Measurements from ENCODE around the gene SCNN1A.

The SCNN1A gene

GRCh38 chr12:6324936-6325750 is 50.2 kb downstream of the SCNN1A start:
- Histone ChIP-seq H2BK15ac (replicated peaks; ENCODE audit: low read depth) (no peak overlapping the region), H3K4ac (ENCODE audit: low read depth, low read length) (no peak overlapping the region), H3K18ac (ENCODE audit: low read length) (peak overlapping the region; percentile 95), H3K4me3 (ENCODE audit: low read length) (no peak overlapping the region), H3K27ac (ENCODE audit: low read depth, low read length) (peak overlapping the region; percentile 76), H4K8ac (ENCODE audit: low read depth, low read length) (no peak overlapping the region), H3K79me1 (ENCODE audit: low read length) (peaks cover 3% of the 10 kb centered on the region), H3K27me3 (ENCODE audit: insufficient read depth, low read length, poor library complexity) (no peaks in the 10 kb centered on the region), H3K79me2 (ENCODE audit: control insufficient read depth, insufficient read depth, low read length) (no peaks in the 10 kb centered on the region), H2BK120ac (ENCODE audit: low read depth, low read length) (no peak overlapping the region), H3K9ac (ENCODE audit: low read length) (peak overlapping the region; percentile 29), H2AK5ac (ENCODE audit: low read length) (peak overlapping the region; percentile 28), H4K5ac (ENCODE audit: low read length) (no peak overlapping the region), H3K56ac (ENCODE audit: low read length) (peak overlapping the region; percentile 75), H3K23ac (ENCODE audit: low read length) (no peak overlapping the region), H2BK5ac (ENCODE audit: low read length) (peak overlapping the region; percentile 98), H3K4me2 (ENCODE audit: low read length) (no peak overlapping the region), H3K36me3 (ENCODE audit: control insufficient read depth, insufficient read depth, low read length) (peaks cover 7% of the 10 kb centered on the region), H3K4me1 (ENCODE audit: control insufficient read depth, low read depth, low read length) (peaks cover 34% of the 10 kb centered on the region)
- DNase-seq: no peak
- no CpG with 5 or more reads among the region's 6 CpGs for WGBS (ENCODE audit: extremely low coverage, insufficient coverage, low lambda C conversion rate)

GRCh38 chr12:6323995-6324711 is 51.2 kb downstream of the SCNN1A start:
- Histone ChIP-seq H2BK120ac (ENCODE audit: low read depth, low read length) (peak overlapping the region; percentile 10), H3K4me3 (ENCODE audit: low read length) (no peak overlapping the region), H3K79me1 (ENCODE audit: low read length) (peaks cover 3% of the 10 kb centered on the region)

GRCh38 chr12:6323340-6323994 is 51.9 kb downstream of the SCNN1A start:
- peak overlapping the region; percentile 3 for H2BK120ac ChIP-seq (ENCODE audit: low read depth, low read length)
- peak overlapping the region; percentile 79 for H4K8ac ChIP-seq (ENCODE audit: low read depth, low read length)
- H3K27ac ChIP-seq (ENCODE audit: low read depth, low read length): peak overlapping the region; percentile 94
- peak; percentile 99 for DNase-seq
- peak overlapping the region; percentile 7 for H4K5ac ChIP-seq (ENCODE audit: low read length)
- peak overlapping the region; percentile 95 for H3K23ac ChIP-seq (ENCODE audit: low read length)
- no peak overlapping the region for H3K4me3 ChIP-seq (ENCODE audit: low read length)
- H3K27me3 ChIP-seq (ENCODE audit: insufficient read depth, low read length, poor library complexity): no peaks in the 10 kb centered on the region
- peak overlapping the region; percentile 82 for H3K4ac ChIP-seq (ENCODE audit: low read depth, low read length)
- no peaks in the 10 kb centered on the region for H3K79me2 ChIP-seq (ENCODE audit: control insufficient read depth, insufficient read depth, low read length)
- peak overlapping the region; percentile 83 for H2AK5ac ChIP-seq (ENCODE audit: low read length)
- peak overlapping the region; percentile 16 for H3K4me2 ChIP-seq (ENCODE audit: low read length)
- H3K56ac ChIP-seq (ENCODE audit: low read length): peak overlapping the region; percentile 88
- no peak overlapping the region for H2BK15ac ChIP-seq (replicated peaks; ENCODE audit: low read depth)
- peaks cover 34% of the 10 kb centered on the region for H3K4me1 ChIP-seq (ENCODE audit: control insufficient read depth, low read depth, low read length)
- peaks cover 1% of the 10 kb centered on the region for H3K36me3 ChIP-seq (ENCODE audit: control insufficient read depth, insufficient read depth, low read length)
- H3K9ac ChIP-seq (ENCODE audit: low read length): peak overlapping the region; percentile 77
- WGBS (ENCODE audit: extremely low coverage, insufficient coverage, low lambda C conversion rate): no CpG with 5 or more reads among the region's 14 CpGs
- H3K79me1 ChIP-seq (ENCODE audit: low read length): peaks cover 3% of the 10 kb centered on the region
- peak overlapping the region; percentile 97 for H2BK5ac ChIP-seq (ENCODE audit: low read length)
- peak overlapping the region; percentile 95 for H3K18ac ChIP-seq (ENCODE audit: low read length)

More at GRCh38 chr12:6323995-6324711, 51.2 kb downstream of the SCNN1A start:
- Histone ChIP-seq H3K4me2 (ENCODE audit: low read length) (peak overlapping the region; percentile 16), H3K9ac (ENCODE audit: low read length) (peak overlapping the region; percentile 77), H2BK5ac (ENCODE audit: low read length) (peak overlapping the region; percentile 98), H3K36me3 (ENCODE audit: control insufficient read depth, insufficient read depth, low read length) (peaks cover 5% of the 10 kb centered on the region), H2AK5ac (ENCODE audit: low read length) (peak overlapping the region; percentile 83), H2BK15ac (replicated peaks; ENCODE audit: low read depth) (no peak overlapping the region), H3K27ac (ENCODE audit: low read depth, low read length) (peak overlapping the region; percentile 94), H3K4me1 (ENCODE audit: control insufficient read depth, low read depth, low read length) (peaks cover 34% of the 10 kb centered on the region), H3K18ac (ENCODE audit: low read length) (peak overlapping the region; percentile 95), H3K4ac (ENCODE audit: low read depth, low read length) (peak overlapping the region; percentile 82), H3K79me2 (ENCODE audit: control insufficient read depth, insufficient read depth, low read length) (no peaks in the 10 kb centered on the region), H3K56ac (ENCODE audit: low read length) (peak overlapping the region; percentile 88), H3K23ac (ENCODE audit: low read length) (peak overlapping the region; percentile 95), H4K5ac (ENCODE audit: low read length) (peak overlapping the region; percentile 7), H3K27me3 (ENCODE audit: insufficient read depth, low read length, poor library complexity) (no peaks in the 10 kb centered on the region), H4K8ac (ENCODE audit: low read depth, low read length) (peak overlapping the region; percentile 79)
- DNase-seq: no peak
- no CpG with 5 or more reads among the region's 19 CpGs for WGBS (ENCODE audit: extremely low coverage, insufficient coverage, low lambda C conversion rate)

- peak overlapping the region; percentile 46 for H2AK5ac ChIP-seq (ENCODE audit: low read length)
- H3K4me3 ChIP-seq (ENCODE audit: low read length): no peak overlapping the region
- no CpG with 5 or more reads among the region's 2 CpGs for WGBS (ENCODE audit: extremely low coverage, insufficient coverage, low lambda C conversion rate)
- peaks cover 34% of the 10 kb centered on the region for H3K4me1 ChIP-seq (ENCODE audit: control insufficient read depth, low read depth, low read length)
- H3K79me2 ChIP-seq (ENCODE audit: control insufficient read depth, insufficient read depth, low read length): no peaks in the 10 kb centered on the region
- peak overlapping the region; percentile 75 for H2BK120ac ChIP-seq (ENCODE audit: low read depth, low read length)
- peak overlapping the region; percentile 30 for H3K18ac ChIP-seq (ENCODE audit: low read length)
- H2BK15ac ChIP-seq (replicated peaks; ENCODE audit: low read depth): no peak overlapping the region
- H3K56ac ChIP-seq (ENCODE audit: low read length): peak overlapping the region; percentile 92
- no peak overlapping the region for H4K5ac ChIP-seq (ENCODE audit: low read length)
- H3K9ac ChIP-seq (ENCODE audit: low read length): peak overlapping the region; percentile 59
- peak overlapping the region; percentile 95 for H2BK5ac ChIP-seq (ENCODE audit: low read length)
- H3K23ac ChIP-seq (ENCODE audit: low read length): no peak overlapping the region
- H3K36me3 ChIP-seq (ENCODE audit: control insufficient read depth, insufficient read depth, low read length): no peaks in the 10 kb centered on the region
- peak overlapping the region; percentile 17 for H3K4me2 ChIP-seq (ENCODE audit: low read length)
- no peak overlapping the region for H4K8ac ChIP-seq (ENCODE audit: low read depth, low read length)
- H3K27ac ChIP-seq (ENCODE audit: low read depth, low read length): peak overlapping the region; percentile 94
- peak overlapping the region; percentile 84 for H3K4ac ChIP-seq (ENCODE audit: low read depth, low read length)
- H3K79me1 ChIP-seq (ENCODE audit: low read length): peaks cover 3% of the 10 kb centered on the region
- H3K27me3 ChIP-seq (ENCODE audit: insufficient read depth, low read length, poor library complexity): no peaks in the 10 kb centered on the region
- DNase-seq: no peak
These were observed 52.4 kb downstream of the SCNN1A start for GRCh38 chr12:6322969-6323339.

- H3K4ac ChIP-seq (ENCODE audit: low read depth, low read length): peak overlapping the region; percentile 84
- H2BK120ac ChIP-seq (ENCODE audit: low read depth, low read length): peak overlapping the region; percentile 75
- peak overlapping the region; percentile 94 for H2AK5ac ChIP-seq (ENCODE audit: low read length)
- peak overlapping the region; percentile 59 for H3K9ac ChIP-seq (ENCODE audit: low read length)
- no peak overlapping the region for H2BK15ac ChIP-seq (replicated peaks; ENCODE audit: low read depth)
- H3K4me1 ChIP-seq (ENCODE audit: control insufficient read depth, low read depth, low read length): peaks cover 34% of the 10 kb centered on the region
- peak overlapping the region; percentile 30 for H3K18ac ChIP-seq (ENCODE audit: low read length)
- no peaks in the 10 kb centered on the region for H3K36me3 ChIP-seq (ENCODE audit: control insufficient read depth, insufficient read depth, low read length)
- no peak overlapping the region for H3K4me3 ChIP-seq (ENCODE audit: low read length)
- H3K56ac ChIP-seq (ENCODE audit: low read length): peak overlapping the region; percentile 92
- no peak for DNase-seq
- no peaks in the 10 kb centered on the region for H3K27me3 ChIP-seq (ENCODE audit: insufficient read depth, low read length, poor library complexity)
- peak overlapping the region; percentile 95 for H2BK5ac ChIP-seq (ENCODE audit: low read length)
- no peak overlapping the region for H4K5ac ChIP-seq (ENCODE audit: low read length)
- H3K4me2 ChIP-seq (ENCODE audit: low read length): no peak overlapping the region
- WGBS (ENCODE audit: extremely low coverage, insufficient coverage, low lambda C conversion rate): no CpG with 5 or more reads among the region's 4 CpGs
- no peaks in the 10 kb centered on the region for H3K79me2 ChIP-seq (ENCODE audit: control insufficient read depth, insufficient read depth, low read length)
- no peak overlapping the region for H4K8ac ChIP-seq (ENCODE audit: low read depth, low read length)
- no peak overlapping the region for H3K23ac ChIP-seq (ENCODE audit: low read length)
- H3K27ac ChIP-seq (ENCODE audit: low read depth, low read length): peak overlapping the region; percentile 94
- H3K79me1 ChIP-seq (ENCODE audit: low read length): peaks cover 3% of the 10 kb centered on the region
These were observed 53.0 kb downstream of the SCNN1A start for GRCh38 chr12:6322352-6322751.
